Activated T-cell treated with anti-CD3 and anti-CD28 coated beads, Interleukin-2, amount 50 U/mL, for 1 hour (primary cell): ENCODE measurements around the gene FBRSL1.

Experiments
- DNase-seq: peaks from one replicate; pipeline ENCODE4 v3.0.0-alpha.2; 2020

FBRSL1 gene

GRCh38 chr12:132484891-132485441 is 5.0 kb upstream of the FBRSL1 start:
- no peak for DNase-seq

GRCh38 chr12:132485619-132486018 is 4.3 kb upstream of the FBRSL1 start:
- DNase-seq = no peak

GRCh38 chr12:132486168-132486567 is 3.8 kb upstream of the FBRSL1 start:
- DNase-seq = no peak

GRCh38 chr12:132486576-132486975 is 3.4 kb upstream of the FBRSL1 start:
- no peak for DNase-seq

GRCh38 chr12:132487311-132487741 is 2.6 kb upstream of the FBRSL1 start:
- no peak for DNase-seq

GRCh38 chr12:132488127-132489077 is 1.5 kb upstream of the FBRSL1 start:
- DNase-seq = peak; percentile 54

- peak; percentile 66 for DNase-seq
Observed at GRCh38 chr12:132489078-132489601, 811 bp upstream of the FBRSL1 start.

GRCh38 chr12:132490422-132491137 is 629 bp downstream of the FBRSL1 start:
- DNase-seq = no peak

- no peak for DNase-seq
Observed at GRCh38 chr12:132491138-132491663, 1.2 kb downstream of the FBRSL1 start.

GRCh38 chr12:132491761-132492378 is 1.9 kb downstream of the FBRSL1 start:
- DNase-seq = no peak

- no peak for DNase-seq
Observed at GRCh38 chr12:132492522-132492921, 2.6 kb downstream of the FBRSL1 start.

GRCh38 chr12:132492951-132493350 is 3.0 kb downstream of the FBRSL1 start:
- DNase-seq = no peak

GRCh38 chr12:132493482-132494178 is 3.7 kb downstream of the FBRSL1 start:
- DNase-seq = no peak

- DNase-seq = no peak
Observed at GRCh38 chr12:132494294-132495164, 4.6 kb downstream of the FBRSL1 start.

- no peak for DNase-seq
Observed at GRCh38 chr12:132495165-132495544, 5.2 kb downstream of the FBRSL1 start.

- DNase-seq = no peak
Observed at GRCh38 chr12:132495629-132496357, 5.8 kb downstream of the FBRSL1 start.

- no peak for DNase-seq
Observed at GRCh38 chr12:132496358-132496669, 6.4 kb downstream of the FBRSL1 start.

GRCh38 chr12:132496710-132497109 is 6.8 kb downstream of the FBRSL1 start:
- no peak for DNase-seq

GRCh38 chr12:132497514-132498405 is 7.8 kb downstream of the FBRSL1 start:
- no peak for DNase-seq
